GM21447 (cell line): ENCODE data around the gene CACNG5.

Experiments used
- ATAC-seq: cut with Tn5 transposase; IDR thresholded peaks from one replicate; pipeline ENCODE4 v1.9.1; 2021; ENCODE audit not compliant: unreplicated experiment

Gene CACNG5

GRCh38 chr17:66848496-66848895 is 13.6 kb downstream of the CACNG5 start:
- ATAC-seq = no peak

- ATAC-seq = no peak
Observed at GRCh38 chr17:66849032-66849655, 14.2 kb downstream of the CACNG5 start.

GRCh38 chr17:66849851-66850580 is 15.1 kb downstream of the CACNG5 start:
- no peak for ATAC-seq

- ATAC-seq = no peak
Observed at GRCh38 chr17:66850692-66851091, 15.8 kb downstream of the CACNG5 start.

- ATAC-seq = no peak
Observed at GRCh38 chr17:66855204-66855603, 20.3 kb downstream of the CACNG5 start.

- ATAC-seq = no peak
Observed at GRCh38 chr17:66858226-66859083, 23.5 kb downstream of the CACNG5 start.

- no peak for ATAC-seq
Observed at GRCh38 chr17:66859353-66859752, 24.4 kb downstream of the CACNG5 start.

- no peak for ATAC-seq
Observed at GRCh38 chr17:66860204-66860603, 25.3 kb downstream of the CACNG5 start.

GRCh38 chr17:66863820-66864219 is 28.9 kb downstream of the CACNG5 start:
- no peak for ATAC-seq

GRCh38 chr17:66865151-66865550 is 30.2 kb downstream of the CACNG5 start:
- no peak for ATAC-seq

- ATAC-seq = no peak
Observed at GRCh38 chr17:66873962-66874361, 39.0 kb downstream of the CACNG5 start.

- no peak for ATAC-seq
Observed at GRCh38 chr17:66884931-66885330, 50.0 kb downstream of the CACNG5 start.

GRCh38 chr17:66885417-66885816 is 50.5 kb downstream of the CACNG5 start:
- no peak for ATAC-seq

GRCh38 chr17:66889480-66890230 is 54.7 kb downstream of the CACNG5 start:
- no peak for ATAC-seq

GRCh38 chr17:66892246-66892645 is 57.3 kb downstream of the CACNG5 start:
- no peak for ATAC-seq

- no peak for ATAC-seq
Observed at GRCh38 chr17:66893382-66893781, 58.5 kb downstream of the CACNG5 start.

GRCh38 chr17:66893863-66894262 is 58.9 kb downstream of the CACNG5 start:
- ATAC-seq = no peak

GRCh38 chr17:66897141-66897540 is 62.2 kb downstream of the CACNG5 start:
- ATAC-seq = no peak

GRCh38 chr17:66898536-66898935 is 63.6 kb downstream of the CACNG5 start:
- no peak for ATAC-seq

GRCh38 chr17:66900126-66901010 is 65.5 kb downstream of the CACNG5 start:
- no peak for ATAC-seq
